Muscle of leg (tissue), 9 donors: ENCODE results near the gene APOBEC3F. TPM values are rescaled to one million over a fixed set of nuclear protein-coding genes. Genes with fewer than 3 reads are reported as not detected.

Source experiments
- polyA plus RNA-seq, 8 donors: library from polyadenylated mRNA; unstranded; fragments of 120-200 nt; gene quantifications; one replicate each; pipeline versions ENCODE4 v1.2.1 to v1.2.3, GENCODE V29; 2013; ENCODE audit warnings: inconsistent platforms in 1 of 8, low replicate concordance in 1 of 8; ENCODE audit not compliant: insufficient read length in 8 of 8, insufficient read depth in 1 of 8
- total RNA-seq: library from RNA; stranded (reverse); fragments of 120-200 nt; gene quantifications from one replicate; pipeline ENCODE4 v1.2.4, GENCODE V29; 2013

APOBEC3F gene
- total and polyA plus RNA-seq, 9 donors = 2.7 to 4.6 (median 3.2) TPM

Other genes with a start within 250 kb of the APOBEC3F start
- gene DNAL4, start 246.7 kb upstream of the APOBEC3F start, total RNA-seq = 15.0 TPM
- 10 to 100 TPM; 12.7 to 17.7 (median 14.8) TPM for gene DNAL4, start 246.7 kb upstream of the APOBEC3F start, polyA plus RNA-seq
- 2.2 TPM for gene NPTXR, start 196.8 kb upstream of the APOBEC3F start, total RNA-seq
- gene NPTXR, start 196.8 kb upstream of the APOBEC3F start, polyA plus RNA-seq = 1 to 10 TPM; 4.5 to 8.7 (median 5.9) TPM
- gene CBX6, start 168.6 kb upstream of the APOBEC3F start, total RNA-seq = 24.9 TPM
- gene CBX6, start 168.6 kb upstream of the APOBEC3F start, polyA plus RNA-seq = 10 to 100 TPM; 27.6 to 51.8 (median 34.8) TPM
- 0.13 TPM for gene APOBEC3A, start 83.3 kb upstream of the APOBEC3F start, total RNA-seq
- gene APOBEC3A, start 83.3 kb upstream of the APOBEC3F start, polyA plus RNA-seq = 1 to 10 TPM in 2 of 8 donors, under 1 TPM in 4, not detected in 2; 0.11 to 2.5 (median 0.57) TPM
- 1.7 TPM for gene APOBEC3B, start 58.5 kb upstream of the APOBEC3F start, total RNA-seq
- 1 to 10 TPM; 1.1 to 6.6 (median 4.8) TPM for gene APOBEC3B, start 58.5 kb upstream of the APOBEC3F start, polyA plus RNA-seq
- gene APOBEC3C, start 26.6 kb upstream of the APOBEC3F start, total RNA-seq = 1.5 TPM
- gene APOBEC3C, start 26.6 kb upstream of the APOBEC3F start, polyA plus RNA-seq = 10 to 100 TPM in 1 of 8 donors, 1 to 10 TPM in 7; 3.0 to 10.2 (median 5.9) TPM
- gene APOBEC3D, start 19.7 kb upstream of the APOBEC3F start, total RNA-seq = 1.0 TPM
- 1 to 10 TPM in 3 of 8 donors, under 1 TPM in 5; 0.57 to 1.9 (median 0.79) TPM for gene APOBEC3D, start 19.7 kb upstream of the APOBEC3F start, polyA plus RNA-seq
- 3.4 TPM for gene APOBEC3G, start 36.4 kb downstream of the APOBEC3F start, total RNA-seq
- gene APOBEC3G, start 36.4 kb downstream of the APOBEC3F start, polyA plus RNA-seq = 1 to 10 TPM; 2.6 to 5.4 (median 3.9) TPM
- gene APOBEC3H, start 56.4 kb downstream of the APOBEC3F start, total RNA-seq = not detected
- gene APOBEC3H, start 56.4 kb downstream of the APOBEC3F start, polyA plus RNA-seq = under 1 TPM in 1 of 8 donors, not detected in 7; 0.16 TPM
- 2.7 TPM for gene CBX7, start 111.8 kb downstream of the APOBEC3F start, total RNA-seq
- 1 to 10 TPM; 2.4 to 5.1 (median 3.3) TPM for gene CBX7, start 111.8 kb downstream of the APOBEC3F start, polyA plus RNA-seq
- gene PDGFB, start 204.1 kb downstream of the APOBEC3F start, total RNA-seq = 9.7 TPM
- gene PDGFB, start 204.1 kb downstream of the APOBEC3F start, polyA plus RNA-seq = 10 to 100 TPM; 17.1 to 22.3 (median 19.9) TPM